Measurements from ENCODE around the gene UNK.

GRCh38 chr17:75750661-75751423 is 33.8 kb upstream of the UNK start:
- TF ChIP-seq BHLHE40 (IDR thresholded peaks at IDR 0.05; ENCODE audit: low read depth, low read length) (no peak), CTCF (IDR thresholded peaks at IDR 0.05) (no peak), SMC3 (IDR thresholded peaks at IDR 0.05) (no peak), MAX (IDR thresholded peaks at IDR 0.05) (no peak)
